ENCODE measurements around the gene PRKAR2B.
"Not testable (repeated sequence)": the region's sequence is repeated elsewhere in the genome, so short reads cannot be mapped to it uniquely, and the experiment has no call there.

PRKAR2B gene

DNA sequence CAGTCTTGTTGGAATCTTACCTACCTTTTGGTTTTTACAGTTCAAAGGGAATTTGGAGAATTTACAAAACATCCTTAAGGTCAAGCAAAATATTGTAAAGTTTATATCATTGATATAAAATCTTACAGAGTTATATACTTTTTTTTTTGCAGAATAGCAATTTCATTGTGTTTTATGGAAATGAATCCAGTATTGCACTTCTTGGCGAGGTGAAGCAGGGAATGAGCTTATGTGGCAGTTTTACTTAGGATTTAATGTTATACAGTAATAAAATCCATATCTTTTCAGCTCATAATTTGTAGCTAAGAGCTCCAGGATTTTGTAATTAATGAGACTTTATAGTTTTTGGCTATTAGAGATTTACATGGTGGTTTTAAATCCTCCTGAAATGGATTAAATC lies 5.0 kb downstream of the PRKAR2B start:
- TF ChIP-seq, protein P1, sequence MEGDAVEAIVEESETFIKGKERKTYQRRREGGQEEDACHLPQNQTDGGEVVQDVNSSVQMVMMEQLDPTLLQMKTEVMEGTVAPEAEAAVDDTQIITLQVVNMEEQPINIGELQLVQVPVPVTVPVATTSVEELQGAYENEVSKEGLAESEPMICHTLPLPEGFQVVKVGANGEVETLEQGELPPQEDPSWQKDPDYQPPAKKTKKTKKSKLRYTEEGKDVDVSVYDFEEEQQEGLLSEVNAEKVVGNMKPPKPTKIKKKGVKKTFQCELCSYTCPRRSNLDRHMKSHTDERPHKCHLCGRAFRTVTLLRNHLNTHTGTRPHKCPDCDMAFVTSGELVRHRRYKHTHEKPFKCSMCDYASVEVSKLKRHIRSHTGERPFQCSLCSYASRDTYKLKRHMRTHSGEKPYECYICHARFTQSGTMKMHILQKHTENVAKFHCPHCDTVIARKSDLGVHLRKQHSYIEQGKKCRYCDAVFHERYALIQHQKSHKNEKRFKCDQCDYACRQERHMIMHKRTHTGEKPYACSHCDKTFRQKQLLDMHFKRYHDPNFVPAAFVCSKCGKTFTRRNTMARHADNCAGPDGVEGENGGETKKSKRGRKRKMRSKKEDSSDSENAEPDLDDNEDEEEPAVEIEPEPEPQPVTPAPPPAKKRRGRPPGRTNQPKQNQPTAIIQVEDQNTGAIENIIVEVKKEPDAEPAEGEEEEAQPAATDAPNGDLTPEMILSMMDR (IDR thresholded peaks at IDR 0.05; ENCODE audit: insufficient read depth, missing control alignments): no peak
- DNase-seq (ENCODE audit: insufficient read length, low spot score) (no peak), FAIRE-seq (no peak)

DNA sequence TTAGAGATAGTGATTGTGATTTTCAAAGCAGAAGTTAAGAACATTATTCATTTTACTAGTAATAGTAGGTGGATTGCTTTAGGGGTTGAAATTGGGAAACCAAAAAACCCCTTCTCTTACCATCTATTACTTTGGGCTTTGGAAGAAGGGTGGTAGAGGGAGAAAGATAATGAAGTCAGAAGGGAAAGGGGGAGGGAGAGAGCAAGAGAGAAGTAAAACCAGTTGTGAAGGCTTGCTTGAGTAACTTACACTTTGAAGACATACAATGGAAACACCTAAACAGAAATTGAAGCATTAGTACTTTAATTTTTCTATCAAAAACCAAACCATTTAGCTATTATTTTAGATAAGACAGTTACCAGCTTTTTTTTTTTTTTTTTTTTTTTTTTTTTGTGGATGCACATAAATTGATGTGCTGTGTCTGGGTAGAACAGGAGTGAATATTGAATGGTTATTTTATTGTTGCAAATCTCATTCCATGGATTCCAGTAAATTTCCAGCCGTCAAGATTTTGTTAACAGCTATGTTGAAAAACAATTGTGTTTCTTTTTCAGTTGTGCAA lies 5.5 kb downstream of the PRKAR2B start:
- FAIRE-seq: no peak
- TF ChIP-seq, protein P1 (IDR thresholded peaks at IDR 0.05; ENCODE audit: insufficient read depth, missing control alignments): no peak
- no peak for DNase-seq (ENCODE audit: insufficient read length, low spot score)

DNA sequence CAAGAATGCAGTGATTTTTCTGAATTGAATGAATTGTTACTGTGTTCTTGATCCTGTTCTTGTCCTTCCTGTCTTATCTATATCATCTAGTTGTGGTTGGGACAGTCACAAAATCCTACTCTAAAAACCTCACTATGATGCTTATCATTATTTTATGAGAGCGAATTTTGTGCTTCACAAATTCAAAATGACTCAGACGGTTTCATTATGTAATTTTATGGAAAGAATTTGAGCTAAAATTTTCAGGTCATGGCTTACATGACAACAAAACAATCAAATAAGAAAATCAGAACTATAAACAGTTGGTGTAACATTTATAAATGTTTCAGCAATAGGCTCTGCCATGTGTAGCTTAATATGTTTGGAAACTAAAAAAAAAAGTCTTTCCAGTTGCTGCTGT lies 6.9 kb downstream of the PRKAR2B start:
- TF ChIP-seq, protein P1 (IDR thresholded peaks at IDR 0.05; ENCODE audit: insufficient read depth, missing control alignments): no peak
- FAIRE-seq (no peak), DNase-seq (ENCODE audit: insufficient read length, low spot score) (no peak)

DNA sequence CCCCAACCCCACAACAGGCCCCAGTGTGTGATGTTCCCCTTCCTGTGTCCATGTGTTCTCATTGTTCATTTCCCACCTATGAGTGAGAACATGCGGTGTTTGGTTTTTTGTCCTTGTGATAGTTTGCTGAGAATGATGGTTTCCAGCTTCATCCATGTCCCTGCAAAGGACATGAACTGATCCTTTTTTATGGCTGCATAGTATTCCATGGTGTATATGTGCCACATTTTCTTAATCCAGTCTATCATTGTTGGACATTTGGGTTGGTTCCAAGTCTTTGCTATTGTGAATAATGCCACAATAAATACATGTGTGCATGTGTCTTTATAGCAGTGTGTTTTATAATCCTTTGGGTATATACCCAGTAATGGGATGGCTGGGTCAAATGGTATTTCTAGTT lies 10.5 kb downstream of the PRKAR2B start:
- not testable (repeated sequence) for FAIRE-seq; DNase-seq (ENCODE audit: insufficient read length, low spot score)

DNA sequence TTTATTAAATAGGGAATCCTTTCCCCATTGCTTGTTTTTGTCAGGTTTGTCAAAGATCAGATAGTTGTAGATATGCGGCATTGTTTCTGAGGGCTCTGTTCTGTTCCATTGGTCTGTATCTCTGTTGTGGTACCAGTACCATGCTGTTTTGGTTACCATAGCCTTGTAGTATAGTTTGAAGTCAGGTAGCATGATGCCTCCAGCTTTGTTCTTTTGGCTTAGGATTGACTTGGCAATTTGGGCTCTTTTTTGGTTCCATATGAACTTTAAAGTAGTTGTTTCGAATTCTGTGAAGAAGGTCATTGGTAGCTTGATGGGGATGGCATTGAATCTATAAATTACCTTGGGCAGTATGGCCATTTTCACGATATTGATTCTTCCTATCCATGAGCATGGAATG lies 11.6 kb downstream of the PRKAR2B start:
- not testable (repeated sequence) for FAIRE-seq; DNase-seq (ENCODE audit: insufficient read length, low spot score)

DNA sequence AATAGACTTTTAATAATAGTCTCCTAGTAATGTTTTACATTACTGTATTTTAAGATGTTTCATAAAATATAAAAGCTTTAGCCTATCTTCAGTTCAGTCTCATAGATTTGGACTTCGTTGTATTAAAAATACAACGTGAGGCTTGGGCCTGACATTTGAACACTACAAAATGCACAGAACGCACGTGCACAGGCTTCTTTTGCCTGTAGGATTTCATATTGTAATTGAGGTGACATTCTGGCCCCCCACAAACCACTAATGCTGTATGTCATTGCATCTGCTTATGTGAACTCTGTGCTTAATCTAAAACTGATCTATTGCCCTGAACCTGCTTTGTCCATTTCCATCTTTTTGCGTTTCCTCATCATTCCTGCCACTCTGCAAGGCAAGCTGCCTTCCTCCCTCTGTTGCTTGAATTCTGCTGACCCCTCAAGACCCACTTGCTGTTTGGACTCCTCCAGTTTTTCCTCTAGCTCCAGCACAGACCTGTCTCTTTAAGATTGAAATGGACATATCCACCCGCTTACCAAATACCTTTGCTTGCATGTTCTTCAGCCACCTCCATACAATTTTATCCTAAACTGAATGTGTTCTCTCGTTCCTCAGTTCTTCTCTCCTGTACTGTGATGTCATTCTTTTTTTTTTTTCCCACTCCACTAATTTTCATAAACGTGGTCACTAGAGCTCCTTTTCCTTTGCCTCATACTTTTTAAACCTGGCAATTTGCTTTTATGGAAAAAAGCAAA lies 12.4 kb downstream of the PRKAR2B start:
- no peak for DNase-seq (ENCODE audit: insufficient read length, low spot score)
- TF ChIP-seq, protein P1 (IDR thresholded peaks at IDR 0.05; ENCODE audit: insufficient read depth, missing control alignments): no peak
- no peak for FAIRE-seq

DNA sequence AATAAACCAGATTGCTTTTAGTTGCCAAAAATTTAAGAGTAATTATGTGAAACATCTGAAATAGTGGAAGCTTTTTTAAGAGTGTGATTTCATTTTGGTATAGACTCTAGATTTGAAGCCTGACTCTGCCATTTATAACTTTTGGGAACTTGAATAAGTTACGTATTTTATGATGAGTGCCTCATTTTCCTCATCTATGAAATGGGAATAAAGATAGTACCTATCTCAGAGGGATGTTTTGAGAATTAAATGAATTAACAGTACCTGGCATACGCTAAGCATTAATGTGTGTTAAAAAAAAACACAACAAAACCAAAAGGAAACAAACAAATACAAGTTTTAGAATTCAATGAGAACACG lies 12.9 kb downstream of the PRKAR2B start:
- no peak for FAIRE-seq
- TF ChIP-seq, protein P1 (IDR thresholded peaks at IDR 0.05; ENCODE audit: insufficient read depth, missing control alignments): no peak
- no peak for DNase-seq (ENCODE audit: insufficient read length, low spot score)

DNA sequence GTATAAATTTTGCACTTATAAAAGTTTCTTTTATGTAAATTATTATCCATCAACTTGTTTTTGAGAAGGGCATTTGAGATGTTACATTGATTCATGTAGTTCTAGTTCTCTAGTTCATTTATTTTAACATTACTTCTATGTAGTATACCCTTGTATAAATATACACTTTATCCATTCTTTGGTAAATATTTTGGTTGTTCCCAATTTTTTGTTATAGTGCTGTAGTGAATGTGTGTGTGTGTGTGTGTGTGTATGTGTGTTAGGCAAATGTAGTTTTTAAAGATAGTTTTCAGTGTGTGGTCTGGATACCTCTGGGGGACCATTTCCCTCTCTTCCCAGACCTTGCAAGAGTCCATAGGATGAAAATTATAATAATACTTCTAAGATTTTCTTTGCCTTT lies 15.0 kb downstream of the PRKAR2B start:
- DNase-seq (ENCODE audit: insufficient read length, low spot score) (no peak), FAIRE-seq (no peak)
- TF ChIP-seq, protein P1 (IDR thresholded peaks at IDR 0.05; ENCODE audit: insufficient read depth, missing control alignments): no peak

Data from D721Med (cell line).